ENCODE results near the gene EEF1A1. TPM values are rescaled to one million over a fixed set of nuclear protein-coding genes. Genes with fewer than 3 reads are reported as not detected.

Gene EEF1A1
- total and polyA plus RNA-seq, 2 experiments from 2014 or later: 3,887 to 14,561 TPM

DNA sequence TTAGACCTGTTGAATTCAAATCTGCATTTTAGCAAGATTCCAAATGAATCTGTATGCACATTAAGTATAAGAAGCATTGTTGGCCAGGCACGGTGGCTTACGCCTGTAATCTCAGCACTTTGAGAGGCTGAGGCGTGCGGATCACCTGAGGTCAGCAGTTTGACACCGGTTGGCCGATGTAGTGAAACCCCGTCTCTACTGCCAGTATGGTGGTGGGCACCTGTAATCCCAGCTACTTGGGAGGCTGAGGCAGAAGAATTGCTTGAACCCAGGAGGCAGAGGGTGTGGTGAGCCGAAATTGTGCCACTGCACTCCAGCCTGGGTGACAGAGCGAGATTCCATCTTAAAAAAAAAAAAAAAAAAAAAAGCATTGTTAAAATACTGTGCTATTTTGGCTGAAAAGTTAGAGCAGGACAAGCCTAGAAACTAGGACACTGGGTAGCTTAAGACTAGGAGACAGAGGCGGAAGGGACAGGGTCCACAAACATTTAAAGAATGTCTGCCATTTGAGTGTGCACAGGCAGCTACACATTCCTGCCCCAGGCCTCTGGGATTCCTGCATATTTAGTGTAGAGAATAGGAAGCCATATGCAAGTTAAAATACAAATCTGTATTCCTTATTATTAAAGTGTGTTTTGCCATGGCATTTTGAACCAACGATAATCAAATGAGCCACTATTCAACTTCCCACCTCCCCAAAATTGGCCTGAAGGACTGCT lies 45.1 kb upstream of the EEF1A1 start:
- Histone ChIP-seq H3K4me1 (ENCODE audit: insufficient read depth) (peaks cover 18% of the 10 kb centered on the region), H3K27me3 (replicated peaks; ENCODE audit: insufficient read depth) (no peaks in the 10 kb centered on the region), H3K9me3 (ENCODE audit: low read depth) (no peaks in the 10 kb centered on the region), H2AFZ (peak overlapping the region; percentile 66), H4K20me1 (ENCODE audit: insufficient read depth) (no peaks in the 10 kb centered on the region), H3K9me2 (ENCODE audit: insufficient read depth) (no peaks in the 10 kb centered on the region), H3K36me3 (ENCODE audit: low read depth) (no peaks in the 10 kb centered on the region), H3K4me2 (ENCODE audit: unreplicated experiment) (peak overlapping the region; percentile 49), H3K27ac (no peak overlapping the region), H3F3A (ENCODE audit: insufficient read depth) (peaks cover 17% of the 10 kb centered on the region), H3K4me3 (no peak overlapping the region), H3K79me2 (ENCODE audit: insufficient read depth) (no peaks in the 10 kb centered on the region), H3K9ac (no peak overlapping the region)
- no peak for TF ChIP-seq EZH2phosphoT487 (IDR thresholded peaks at IDR 0.05; ENCODE audit: insufficient read depth, low read depth)
- TF ChIP-seq EZH2 (IDR thresholded peaks at IDR 0.05; ENCODE audit: insufficient read depth, poor library complexity, severe bottlenecking): no peak
- DNase-seq: peak; percentile 12
- WGBS, 2 experiments (ENCODE audit: low coverage in 1 of 2, low lambda C conversion rate in 2 of 2, missing lambda C conversion rate in 2 of 2): 95 to 96% methylated on average over 11 of the region's 11 CpGs
- in situ Hi-C loops (cut with MboI): no loop called here

DNA sequence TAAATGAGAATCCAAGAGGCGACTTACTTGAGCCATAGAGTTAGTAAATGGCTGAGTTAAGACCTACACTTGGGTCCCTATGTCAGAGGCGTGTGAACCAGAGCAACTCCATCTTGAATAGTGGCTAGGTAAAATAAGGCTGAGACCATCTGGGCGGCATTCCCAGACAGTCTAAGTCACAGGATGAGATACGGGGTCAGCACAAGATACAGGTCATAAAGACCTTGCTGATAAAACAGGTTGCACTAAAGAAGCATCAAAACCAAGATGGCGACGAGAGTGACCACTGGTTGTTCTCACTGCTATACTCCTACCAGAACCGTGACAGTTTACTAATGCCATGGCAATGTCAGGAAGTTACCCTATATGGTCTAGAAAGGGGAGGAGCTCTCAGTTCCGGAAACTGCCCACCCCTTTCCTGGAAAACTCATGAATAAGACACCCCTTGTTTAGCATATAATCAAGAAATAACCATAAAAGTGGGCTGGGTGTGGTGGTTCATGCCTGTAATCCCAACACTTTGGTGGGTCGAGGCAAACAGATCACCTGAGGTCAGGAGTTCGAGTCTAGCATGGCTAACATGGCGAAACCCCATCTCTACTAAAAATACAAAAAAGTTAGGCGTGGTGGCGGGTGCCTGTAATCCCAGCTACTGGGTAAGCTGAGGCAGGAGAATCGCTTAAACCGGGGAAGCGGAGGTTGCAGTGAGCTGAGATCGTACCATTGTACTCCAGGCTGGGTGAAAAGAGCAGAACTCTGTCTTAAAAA lies 43.9 kb upstream of the EEF1A1 start:
- Histone ChIP-seq H2AFZ (peak overlapping the region; percentile 54), H3K27ac (no peak overlapping the region)

GRCh38 chr6:73562558-73562957 lies 41.7 kb upstream of the EEF1A1 start:
- Histone ChIP-seq H3K4me2 (ENCODE audit: unreplicated experiment) (no peak overlapping the region), H3K79me2 (ENCODE audit: insufficient read depth) (no peaks in the 10 kb centered on the region), H3K9me2 (ENCODE audit: insufficient read depth) (no peaks in the 10 kb centered on the region), H4K20me1 (ENCODE audit: insufficient read depth) (no peaks in the 10 kb centered on the region), H3F3A (ENCODE audit: insufficient read depth) (peaks cover 14% of the 10 kb centered on the region), H2AFZ (no peak overlapping the region), H3K9me3 (ENCODE audit: low read depth) (no peaks in the 10 kb centered on the region), H3K36me3 (ENCODE audit: low read depth) (no peaks in the 10 kb centered on the region), H3K4me3 (no peak overlapping the region), H3K27ac (no peak overlapping the region), H3K9ac (no peak overlapping the region), H3K27me3 (replicated peaks; ENCODE audit: insufficient read depth) (no peaks in the 10 kb centered on the region), H3K4me1 (ENCODE audit: insufficient read depth) (peaks cover 16% of the 10 kb centered on the region)
- TF ChIP-seq EZH2phosphoT487 (IDR thresholded peaks at IDR 0.05; ENCODE audit: insufficient read depth, low read depth) (no peak), EZH2 (IDR thresholded peaks at IDR 0.05; ENCODE audit: insufficient read depth, poor library complexity, severe bottlenecking) (no peak)
- DNase-seq: no peak
- 84 to 90% methylated on average over 2 of the region's 2 CpGs for whole genome bisulfite sequencing, 2 experiments (ENCODE audit: low coverage in 1 of 2, low lambda C conversion rate in 2 of 2, missing lambda C conversion rate in 2 of 2)
- in situ Hi-C loops (cut with MboI): no loop called here

More for the DNA sequence above, 43.9 kb upstream of the EEF1A1 start:
- no peak for TF ChIP-seq EZH2phosphoT487 (IDR thresholded peaks at IDR 0.05; ENCODE audit: insufficient read depth, low read depth)
- no peak for TF ChIP-seq EZH2 (IDR thresholded peaks at IDR 0.05; ENCODE audit: insufficient read depth, poor library complexity, severe bottlenecking)
- H3F3A ChIP-seq (ENCODE audit: insufficient read depth): peaks cover 17% of the 10 kb centered on the region
- no peaks in the 10 kb centered on the region for H3K9me2 ChIP-seq (ENCODE audit: insufficient read depth)
- no peaks in the 10 kb centered on the region for H3K9me3 ChIP-seq (ENCODE audit: low read depth)
- H4K20me1 ChIP-seq (ENCODE audit: insufficient read depth): no peaks in the 10 kb centered on the region
- H3K4me1 ChIP-seq (ENCODE audit: insufficient read depth): peaks cover 18% of the 10 kb centered on the region
- in situ Hi-C loops (cut with MboI): no loop called here
- no peak overlapping the region for H3K9ac ChIP-seq
- no peaks in the 10 kb centered on the region for H3K79me2 ChIP-seq (ENCODE audit: insufficient read depth)
- WGBS, 2 experiments (ENCODE audit: low coverage in 1 of 2, low lambda C conversion rate in 2 of 2, missing lambda C conversion rate in 2 of 2): 90 to 91% methylated on average over 17 of the region's 17 CpGs
- H3K36me3 ChIP-seq (ENCODE audit: low read depth): no peaks in the 10 kb centered on the region
- DNase-seq: no peak
- H3K27me3 ChIP-seq (replicated peaks; ENCODE audit: insufficient read depth): no peaks in the 10 kb centered on the region
- no peak overlapping the region for H3K4me2 ChIP-seq (ENCODE audit: unreplicated experiment)
- H3K4me3 ChIP-seq: no peak overlapping the region

- no peak overlapping the region for H3K4me2 ChIP-seq (ENCODE audit: unreplicated experiment)
- H3K9ac ChIP-seq: no peak overlapping the region
- WGBS, 2 experiments (ENCODE audit: low coverage in 1 of 2, low lambda C conversion rate in 2 of 2, missing lambda C conversion rate in 2 of 2): 84 to 86% methylated on average over 9 of the region's 9 CpGs
Observed at GRCh38 chr6:73560853-73561407, 40.1 kb upstream of the EEF1A1 start.

More at GRCh38 chr6:73560853-73561407, 40.1 kb upstream of the EEF1A1 start:
- Histone ChIP-seq H3K27ac (no peak overlapping the region), H3K79me2 (ENCODE audit: insufficient read depth) (no peaks in the 10 kb centered on the region), H4K20me1 (ENCODE audit: insufficient read depth) (no peaks in the 10 kb centered on the region), H3K4me1 (ENCODE audit: insufficient read depth) (no peaks in the 10 kb centered on the region), H3K9me3 (ENCODE audit: low read depth) (no peaks in the 10 kb centered on the region), H2AFZ (peak overlapping the region; percentile 59), H3K27me3 (replicated peaks; ENCODE audit: insufficient read depth) (no peaks in the 10 kb centered on the region), H3K4me3 (no peak overlapping the region), H3F3A (ENCODE audit: insufficient read depth) (no peaks in the 10 kb centered on the region), H3K9me2 (ENCODE audit: insufficient read depth) (no peaks in the 10 kb centered on the region), H3K36me3 (ENCODE audit: low read depth) (no peaks in the 10 kb centered on the region)
- TF ChIP-seq EZH2 (IDR thresholded peaks at IDR 0.05; ENCODE audit: insufficient read depth, poor library complexity, severe bottlenecking) (no peak), EZH2phosphoT487 (IDR thresholded peaks at IDR 0.05; ENCODE audit: insufficient read depth, low read depth) (no peak)
- no peak for DNase-seq
- in situ Hi-C loops (cut with MboI): no loop called here
